ENCODE results near the gene PHIP. TPM values are rescaled to one million over a fixed set of nuclear protein-coding genes. Genes with fewer than 3 reads are reported as not detected.

The PHIP gene
- total and polyA plus RNA-seq, 10 of the 15 experiments (the other 5 are each of a cell fraction or from before 2014, with no cell fraction given), result 8.5 to 34.6 (median 17.9) TPM

DNA sequence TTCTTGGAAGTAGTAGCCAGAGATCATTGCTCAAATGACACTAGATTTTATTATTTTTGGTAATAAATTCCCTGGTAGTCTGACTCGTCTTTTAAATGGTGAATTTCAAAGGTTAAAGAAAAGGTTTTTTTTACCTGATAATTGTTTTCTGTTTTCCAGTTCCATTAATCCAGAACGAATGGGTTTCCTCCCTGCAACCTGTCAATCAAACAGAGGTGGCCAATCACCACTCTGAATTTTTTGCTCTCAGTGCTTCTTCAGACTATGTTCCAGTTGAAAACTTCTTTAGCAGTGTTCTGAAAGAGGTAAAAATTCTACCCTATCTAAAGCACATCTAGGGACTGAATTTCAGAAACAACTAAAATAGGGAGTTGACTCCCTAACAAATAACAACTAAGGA lies 73.8 kb downstream of the PHIP start:
- DNase-seq (ENCODE audit: low read depth, low spot score) (no peak), FAIRE-seq (no peak), ATAC-seq (no peak)
- RAD21 ChIA-PET (ENCODE audit: unreplicated experiment), result no interaction called here
- POLR2A ChIA-PET, result no interaction called here
- Histone ChIP-seq H3K4me1 (ENCODE audit: control insufficient read depth, insufficient read depth, low read length) (no peaks in the 10 kb centered on the region), H3K79me2 (ENCODE audit: control insufficient read depth, insufficient read depth, low read length) (no peaks in the 10 kb centered on the region), H3K27ac (ENCODE audit: control insufficient read depth, insufficient read depth) (no peak overlapping the region), H3K27me3 (replicated peaks in 1 of 2; ENCODE audit: control insufficient read depth in 2 of 2, insufficient read depth in 2 of 2, low read length in 1 of 2) (no peaks in the 10 kb centered on the region), H3K9ac (ENCODE audit: control insufficient read depth, insufficient read depth, low read length) (no peak overlapping the region), H3K4me2 (ENCODE audit: control insufficient read depth, insufficient read depth) (no peak overlapping the region), H3K4me3 (no peak overlapping the region), H4K20me1 (ENCODE audit: control insufficient read depth, insufficient read depth) (no peaks in the 10 kb centered on the region), H3K36me3 (ENCODE audit: control insufficient read depth in 2 of 2, insufficient read depth in 2 of 2, low read length in 1 of 2) (peaks cover 0 to 14% of the 10 kb centered on the region in 2 experiments; a peak in 2 of 4 replicates), H2AFZ (ENCODE audit: control insufficient read depth, low read depth, low read length) (no peak overlapping the region), H3K9me3 (replicated peaks; ENCODE audit: control insufficient read depth, insufficient read depth, low read length) (no peaks in the 10 kb centered on the region)
- TF ChIP-seq, protein P1, sequence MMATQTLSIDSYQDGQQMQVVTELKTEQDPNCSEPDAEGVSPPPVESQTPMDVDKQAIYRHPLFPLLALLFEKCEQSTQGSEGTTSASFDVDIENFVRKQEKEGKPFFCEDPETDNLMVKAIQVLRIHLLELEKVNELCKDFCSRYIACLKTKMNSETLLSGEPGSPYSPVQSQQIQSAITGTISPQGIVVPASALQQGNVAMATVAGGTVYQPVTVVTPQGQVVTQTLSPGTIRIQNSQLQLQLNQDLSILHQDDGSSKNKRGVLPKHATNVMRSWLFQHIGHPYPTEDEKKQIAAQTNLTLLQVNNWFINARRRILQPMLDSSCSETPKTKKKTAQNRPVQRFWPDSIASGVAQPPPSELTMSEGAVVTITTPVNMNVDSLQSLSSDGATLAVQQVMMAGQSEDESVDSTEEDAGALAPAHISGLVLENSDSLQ (IDR thresholded peaks at IDR 0.05), result peak; percentile 76
- TF ChIP-seq NFIC (IDR thresholded peaks at IDR 0.05; ENCODE audit: low read depth, low read length), result no peak
- BruUV-seq (replicated peaks), result no TSS peak
- CTCF ChIA-PET, result no interaction called here
- in situ Hi-C loops (cut with MboI), result no loop called here
- intact Hi-C loops (cut with micrococcal nuclease; ENCODE audit: unreplicated experiment), result no loop called here
- 95% methylated on average over 2 of the region's 2 CpGs for WGBS (ENCODE audit: insufficient coverage, insufficient replicate concordance, low lambda C conversion rate, missing lambda C conversion rate)
- SMC1A ChIA-PET (ENCODE audit: uncharacterized antibody, unreplicated experiment), result no interaction called here

- in situ Hi-C loops (cut with MboI) (no loop called here), intact Hi-C loops (cut with micrococcal nuclease; ENCODE audit: unreplicated experiment) (no loop called here)
- BruUV-seq (replicated peaks), result no TSS peak
- H3K27me3 ChIP-seq (replicated peaks in 1 of 2; ENCODE audit: control insufficient read depth in 2 of 2, insufficient read depth in 2 of 2, low read length in 1 of 2), result no peaks in the 10 kb centered on the region
- no peaks in the 10 kb centered on the region for H3K4me1 ChIP-seq (ENCODE audit: control insufficient read depth, insufficient read depth, low read length)
- H4K20me1 ChIP-seq (ENCODE audit: control insufficient read depth, insufficient read depth), result no peaks in the 10 kb centered on the region
- CTCF ChIA-PET, result no interaction called here
- no peak overlapping the region for H3K4me2 ChIP-seq (ENCODE audit: control insufficient read depth, insufficient read depth)
- H3K36me3 ChIP-seq (ENCODE audit: control insufficient read depth in 2 of 2, insufficient read depth in 2 of 2, low read length in 1 of 2), result peaks cover 1 to 15% of the 10 kb centered on the region in 2 experiments; a peak in 3 of 4 replicates
- no peaks in the 10 kb centered on the region for H3K9me3 ChIP-seq (replicated peaks; ENCODE audit: control insufficient read depth, insufficient read depth, low read length)
- SMC1A ChIA-PET (ENCODE audit: uncharacterized antibody, unreplicated experiment), result interaction anchor here (1.5 kb wide), 1 partner anchor 12 kb away, joined by 3 read pairs; no protein-coding TSS in a partner anchor
- no peak for TF ChIP-seq ZNF274 (IDR thresholded peaks at IDR 0.05; ENCODE audit: insufficient read depth, insufficient read length)
- TF ChIP-seq, protein P2, sequence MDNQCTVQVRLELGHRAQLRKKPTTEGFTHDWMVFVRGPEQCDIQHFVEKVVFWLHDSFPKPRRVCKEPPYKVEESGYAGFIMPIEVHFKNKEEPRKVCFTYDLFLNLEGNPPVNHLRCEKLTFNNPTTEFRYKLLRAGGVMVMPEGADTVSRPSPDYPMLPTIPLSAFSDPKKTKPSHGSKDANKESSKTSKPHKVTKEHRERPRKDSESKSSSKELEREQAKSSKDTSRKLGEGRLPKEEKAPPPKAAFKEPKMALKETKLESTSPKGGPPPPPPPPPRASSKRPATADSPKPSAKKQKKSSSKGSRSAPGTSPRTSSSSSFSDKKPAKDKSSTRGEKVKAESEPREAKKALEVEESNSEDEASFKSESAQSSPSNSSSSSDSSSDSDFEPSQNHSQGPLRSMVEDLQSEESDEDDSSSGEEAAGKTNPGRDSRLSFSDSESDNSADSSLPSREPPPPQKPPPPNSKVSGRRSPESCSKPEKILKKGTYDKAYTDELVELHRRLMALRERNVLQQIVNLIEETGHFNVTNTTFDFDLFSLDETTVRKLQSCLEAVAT (IDR thresholded peaks at IDR 0.05), result no peak
- no peak for TF ChIP-seq SKIL (IDR thresholded peaks at IDR 0.05; ENCODE audit: low read depth, poor library complexity, severe bottlenecking)
- TF ChIP-seq NFXL1 (IDR thresholded peaks at IDR 0.05; ENCODE audit: borderline replicate concordance), result no peak
- TF ChIP-seq ZBED1 (IDR thresholded peaks at IDR 0.05; ENCODE audit: borderline replicate concordance), result no peak
- TF ChIP-seq NR2F1 (conservative IDR thresholded peaks at IDR 0.05), result no peak
- no peak for TF ChIP-seq MXI1 (IDR thresholded peaks at IDR 0.05; ENCODE audit: low read depth, low read length)
- TF ChIP-seq KAT2A (conservative IDR thresholded peaks at IDR 0.05; ENCODE audit: control insufficient read depth, low read depth, low read length), result no peak
- TF ChIP-seq LARP7 (IDR thresholded peaks at IDR 0.05), result no peak
- TF ChIP-seq ATF7 (IDR thresholded peaks at IDR 0.05; ENCODE audit: low read depth), result no peak
- no peak overlapping the region for H2AFZ ChIP-seq (ENCODE audit: control insufficient read depth, low read depth, low read length)
- H3K4me3 ChIP-seq, result no peak overlapping the region
- RAD21 ChIA-PET (ENCODE audit: unreplicated experiment), result no interaction called here
- WGBS (ENCODE audit: insufficient coverage, insufficient replicate concordance, low lambda C conversion rate, missing lambda C conversion rate), result 95% methylated on average over 1 of the region's 1 CpG
- no peaks in the 10 kb centered on the region for H3K79me2 ChIP-seq (ENCODE audit: control insufficient read depth, insufficient read depth, low read length)
- ATAC-seq (no peak), DNase-seq (ENCODE audit: low read depth, low spot score) (no peak), FAIRE-seq (no peak)
- POLR2A ChIA-PET, result no interaction called here
- no peak overlapping the region for H3K9ac ChIP-seq (ENCODE audit: control insufficient read depth, insufficient read depth, low read length)
- H3K27ac ChIP-seq (ENCODE audit: control insufficient read depth, insufficient read depth), result no peak overlapping the region
These were observed 76.6 kb downstream of the PHIP start for GRCh38 chr6:79001415-79001814.

All from GM12878 (cell line).